Lung microvascular endothelial cell (primary cell): ENCODE measurements around the gene OR52B6. TPM values are rescaled to one million over a fixed set of nuclear protein-coding genes. Genes with fewer than 3 reads are reported as not detected.
"Not testable (repeated sequence)": the region's sequence is repeated elsewhere in the genome, so short reads cannot be mapped to it uniquely, and the experiment has no call there.

Experiments
- DNase-seq, 2 donors: peaks; one replicate each; pipeline versions ENCODE4 v3.0.0 to v3.0.0-alpha.2; 2010; ENCODE audit warnings: low read depth in 2 of 2
- total RNA-seq: library from RNA; depleted of rRNA; stranded (reverse); fragments of >200 nt; gene quantifications from 2 replicates; pipeline ENCODE4 v1.2.1, GENCODE V29; 2014

The OR52B6 gene
- total RNA-seq = not detected in 2 replicates

- no peak for DNase-seq
Observed at GRCh38 chr11:5580577-5580976, at the start of gene OR52B6. TSS of gene OR52B6 (plus strand) at chr11:5580877. CDS start at chr11:5580877, 0 bp downstream.

- DNase-seq = no peak
Observed at GRCh38 chr11:5531053-5531831, 49.4 kb upstream of the OR52B6 start.

GRCh38 chr11:5534046-5534445 is 46.6 kb upstream of the OR52B6 start:
- DNase-seq = no peak

- DNase-seq = no peak
Observed at GRCh38 chr11:5536482-5536881, 44.2 kb upstream of the OR52B6 start.

- DNase-seq = no peak
Observed at GRCh38 chr11:5541427-5541826, 39.2 kb upstream of the OR52B6 start.

GRCh38 chr11:5546457-5546856 is 34.2 kb upstream of the OR52B6 start:
- DNase-seq = no peak

GRCh38 chr11:5547982-5548381 is 32.7 kb upstream of the OR52B6 start:
- no peak for DNase-seq

GRCh38 chr11:5548440-5548839 is 32.2 kb upstream of the OR52B6 start, which contains the start of gene OR52H1:
TSS of gene OR52H1 (minus strand) at chr11:5548540. CDS start at chr11:5545505, 3,035 bp downstream.
- DNase-seq = no peak

GRCh38 chr11:5550440-5551095 is 30.1 kb upstream of the OR52B6 start:
- DNase-seq = peak in 1 of 2 donors; percentile 59

- DNase-seq = no peak
Observed at GRCh38 chr11:5553343-5553742, 27.3 kb upstream of the OR52B6 start.

- no peak for DNase-seq
Observed at GRCh38 chr11:5556596-5557188, 24.0 kb upstream of the OR52B6 start.

- DNase-seq = no peak
Observed at GRCh38 chr11:5557751-5558150, 22.9 kb upstream of the OR52B6 start.

- no peak for DNase-seq
Observed at GRCh38 chr11:5564259-5565019, 16.2 kb upstream of the OR52B6 start.

- no peak for DNase-seq
Observed at GRCh38 chr11:5574654-5575053, 6.0 kb upstream of the OR52B6 start.

- DNase-seq = no peak
Observed at GRCh38 chr11:5575152-5575551, 5.5 kb upstream of the OR52B6 start.

GRCh38 chr11:5577101-5577500 is 3.6 kb upstream of the OR52B6 start:
- no peak for DNase-seq

- DNase-seq = no peak
Observed at GRCh38 chr11:5581014-5581413, 337 bp downstream of the OR52B6 start.

- not testable (repeated sequence) for DNase-seq
Observed at GRCh38 chr11:5584458-5584857, 3.8 kb downstream of the OR52B6 start.

- DNase-seq = not testable (repeated sequence)
Observed at GRCh38 chr11:5589906-5590305, 9.2 kb downstream of the OR52B6 start.

GRCh38 chr11:5591613-5592012 is 10.9 kb downstream of the OR52B6 start:
- DNase-seq = no peak

GRCh38 chr11:5592615-5593014 is 11.9 kb downstream of the OR52B6 start:
- DNase-seq = no peak

GRCh38 chr11:5593146-5593545 is 12.5 kb downstream of the OR52B6 start:
- no peak for DNase-seq
